Measurements from ENCODE around the gene CABLES1.

DNA sequence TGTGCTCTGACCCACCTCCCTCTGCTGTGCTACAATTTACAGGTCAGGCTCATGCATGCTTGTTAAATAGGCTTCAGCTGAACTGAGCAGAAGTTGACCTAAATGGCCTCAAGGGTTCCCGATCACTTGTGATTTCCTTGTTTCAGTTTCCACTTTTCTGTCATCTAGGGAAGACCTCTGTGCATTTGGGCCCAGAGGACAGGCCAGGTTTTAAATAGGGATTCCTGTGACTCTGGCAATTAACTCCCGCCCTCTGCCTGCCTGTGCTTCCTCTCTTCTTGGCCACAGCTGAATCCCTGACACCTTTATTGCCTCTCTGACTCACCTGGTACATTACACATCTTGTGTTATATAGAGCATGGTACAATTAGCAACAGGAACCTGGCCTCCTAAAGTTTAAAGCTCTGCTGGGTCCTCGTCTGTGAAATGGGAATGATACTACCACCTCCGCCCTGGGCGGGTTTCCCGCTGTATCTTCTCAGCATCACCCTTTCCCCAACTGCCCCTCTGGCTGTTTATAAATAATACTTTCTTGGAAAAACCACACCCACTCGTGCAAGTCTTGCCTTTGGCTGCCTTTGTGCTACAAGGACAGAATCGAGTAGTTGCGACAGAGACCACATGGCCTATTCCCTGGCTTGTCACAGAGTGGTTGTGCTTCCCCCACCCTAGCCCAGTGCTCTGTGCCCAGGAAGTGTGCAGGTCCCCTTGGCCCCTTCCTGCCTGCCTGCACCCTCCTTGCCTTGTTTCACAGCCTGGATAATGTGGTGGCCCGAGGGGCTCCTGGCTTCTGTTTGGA is 7.9 kb downstream of the CABLES1 start:
- TF ChIP-seq, protein P1, sequence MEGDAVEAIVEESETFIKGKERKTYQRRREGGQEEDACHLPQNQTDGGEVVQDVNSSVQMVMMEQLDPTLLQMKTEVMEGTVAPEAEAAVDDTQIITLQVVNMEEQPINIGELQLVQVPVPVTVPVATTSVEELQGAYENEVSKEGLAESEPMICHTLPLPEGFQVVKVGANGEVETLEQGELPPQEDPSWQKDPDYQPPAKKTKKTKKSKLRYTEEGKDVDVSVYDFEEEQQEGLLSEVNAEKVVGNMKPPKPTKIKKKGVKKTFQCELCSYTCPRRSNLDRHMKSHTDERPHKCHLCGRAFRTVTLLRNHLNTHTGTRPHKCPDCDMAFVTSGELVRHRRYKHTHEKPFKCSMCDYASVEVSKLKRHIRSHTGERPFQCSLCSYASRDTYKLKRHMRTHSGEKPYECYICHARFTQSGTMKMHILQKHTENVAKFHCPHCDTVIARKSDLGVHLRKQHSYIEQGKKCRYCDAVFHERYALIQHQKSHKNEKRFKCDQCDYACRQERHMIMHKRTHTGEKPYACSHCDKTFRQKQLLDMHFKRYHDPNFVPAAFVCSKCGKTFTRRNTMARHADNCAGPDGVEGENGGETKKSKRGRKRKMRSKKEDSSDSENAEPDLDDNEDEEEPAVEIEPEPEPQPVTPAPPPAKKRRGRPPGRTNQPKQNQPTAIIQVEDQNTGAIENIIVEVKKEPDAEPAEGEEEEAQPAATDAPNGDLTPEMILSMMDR (IDR thresholded peaks at IDR 0.05; ENCODE audit: low read length): no peak
- no peak for TF ChIP-seq EZH2 (IDR thresholded peaks at IDR 0.05; ENCODE audit: borderline replicate concordance, low read length)

All from OCI-LY1 (cell line).